ENCODE measurements around the gene DYRK1A. TPM values are rescaled to one million over a fixed set of nuclear protein-coding genes. Genes with fewer than 3 reads are reported as not detected.

Gene DYRK1A
- total RNA-seq, 1 experiment from 2014 or later = 40.9 TPM

DNA sequence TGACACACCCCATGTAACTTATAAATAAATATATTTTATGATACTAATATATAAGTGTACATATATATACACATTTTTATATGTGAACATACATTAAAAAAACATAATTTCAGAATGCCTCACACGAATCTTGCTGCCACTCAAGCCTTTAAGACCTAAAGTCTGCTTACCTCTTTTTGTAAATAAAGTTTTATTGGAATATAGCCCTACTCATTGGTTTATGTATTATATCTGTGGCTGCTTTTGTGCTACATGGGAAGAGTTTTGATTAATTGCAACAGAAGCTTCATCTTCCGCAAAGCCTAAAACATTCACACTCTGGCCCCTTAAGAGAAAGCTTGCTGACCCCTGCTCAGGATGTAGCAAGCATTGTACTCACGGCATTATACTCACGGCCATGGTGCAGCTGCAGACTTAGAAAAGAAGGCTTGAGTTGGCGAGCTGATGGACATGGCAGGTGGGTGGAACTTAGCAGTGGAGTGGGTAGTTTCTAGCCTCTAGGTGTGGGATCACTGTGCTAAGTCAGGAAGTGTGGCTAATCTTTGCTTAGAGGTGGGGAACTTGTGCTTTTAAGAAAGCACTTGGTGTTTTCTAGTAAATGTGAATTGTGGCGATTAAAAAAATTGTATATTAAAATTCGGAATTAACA lies 80.8 kb downstream of the DYRK1A start:
- DNase-seq (ENCODE audit: low read depth) = peak; percentile 49

DNA sequence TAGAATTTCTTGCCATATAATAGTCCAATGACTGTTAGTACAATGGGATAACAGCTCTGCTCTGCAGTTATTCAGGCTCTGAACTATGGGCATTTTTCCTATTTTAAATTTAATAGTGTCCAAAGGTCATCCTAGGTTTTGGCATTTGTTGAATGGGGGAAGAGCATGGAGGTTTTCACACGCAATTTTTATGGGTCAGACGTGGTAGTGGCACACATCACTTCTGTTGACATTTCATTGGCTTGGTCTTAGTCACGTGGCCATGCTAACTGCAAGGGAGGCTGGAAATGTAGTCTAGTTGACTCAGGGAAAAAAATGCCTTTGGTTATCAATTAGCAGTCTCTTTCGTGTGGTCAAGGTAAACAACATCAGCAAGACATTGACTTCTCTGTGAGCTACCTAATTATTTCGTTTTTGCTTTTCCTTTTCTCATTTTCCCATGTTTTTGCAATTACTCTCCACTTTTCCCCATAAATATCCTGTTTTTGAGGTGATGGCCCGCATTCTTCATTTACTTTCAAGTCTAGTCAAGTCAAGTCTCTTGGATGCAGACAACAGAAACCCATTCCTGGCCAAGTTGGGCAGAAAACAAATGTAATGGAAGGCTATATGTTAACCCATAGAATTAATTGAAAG lies 82.8 kb downstream of the DYRK1A start:
- DNase-seq (ENCODE audit: low read depth) = no peak

DNA sequence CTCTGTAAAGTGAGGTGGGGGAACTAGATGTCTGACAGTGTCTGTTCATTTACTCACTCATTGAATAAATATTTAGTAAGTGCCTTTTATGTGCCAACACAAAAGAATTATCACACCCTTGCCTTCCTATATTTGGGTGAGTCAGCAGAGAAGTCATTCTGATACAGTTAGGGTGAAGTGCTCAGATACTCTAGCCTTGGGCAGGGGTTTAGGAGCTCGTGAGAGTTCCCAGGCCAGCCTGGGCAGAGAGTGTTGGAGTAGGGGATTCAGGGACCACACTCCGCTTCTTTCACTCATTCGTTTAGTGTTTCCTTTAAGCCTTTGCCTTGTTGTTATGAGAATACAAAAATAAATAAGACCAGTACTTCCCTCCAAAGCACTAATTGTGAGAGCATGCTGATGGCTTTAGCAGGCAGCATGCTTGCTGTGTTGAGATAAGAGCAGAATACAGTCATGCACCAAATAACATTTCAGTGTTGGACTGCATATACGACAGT lies 83.9 kb downstream of the DYRK1A start:
- peak; percentile 57 for DNase-seq (ENCODE audit: low read depth)

DNA sequence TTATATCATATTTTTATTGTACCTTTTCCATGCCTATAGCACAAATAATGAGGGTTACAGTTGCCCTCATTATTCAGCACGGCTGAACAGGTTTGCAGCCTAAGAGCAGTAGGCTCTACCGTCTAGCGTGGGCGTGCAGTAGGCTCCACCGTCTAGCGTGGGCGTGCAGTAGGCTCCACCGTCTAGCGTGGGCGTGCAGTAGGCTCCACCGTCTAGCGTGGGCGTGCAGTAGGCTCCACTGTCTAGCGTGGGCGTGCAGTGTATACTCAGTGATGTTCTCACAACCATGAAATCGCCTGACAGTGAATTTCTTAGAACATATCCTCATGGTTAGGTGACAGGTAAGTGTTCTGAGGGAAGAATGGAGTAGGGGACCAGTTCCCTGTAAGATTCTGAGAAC lies 84.9 kb downstream of the DYRK1A start:
- DNase-seq (ENCODE audit: low read depth) = no peak

DNA sequence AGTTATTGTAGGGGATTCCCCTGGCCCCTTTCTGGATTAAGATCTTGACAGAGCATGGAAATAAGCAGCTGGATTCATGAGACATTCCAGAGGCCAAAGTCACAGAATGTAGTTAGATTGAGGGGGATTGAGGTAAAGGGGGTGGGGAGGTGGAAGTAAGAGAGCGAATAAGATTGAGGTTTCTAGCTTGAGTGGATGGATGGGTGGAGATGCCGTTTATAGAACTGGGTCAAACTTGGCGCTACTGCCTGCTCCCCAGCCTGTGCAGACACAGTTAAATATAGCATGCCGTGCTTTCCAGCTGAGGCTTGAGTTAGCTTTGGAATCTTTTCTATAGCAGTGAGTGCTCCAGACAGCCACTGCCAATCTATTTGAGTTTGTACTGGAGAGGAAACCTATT lies 85.7 kb downstream of the DYRK1A start:
- peak; percentile 93 for DNase-seq (ENCODE audit: low read depth)

DNA sequence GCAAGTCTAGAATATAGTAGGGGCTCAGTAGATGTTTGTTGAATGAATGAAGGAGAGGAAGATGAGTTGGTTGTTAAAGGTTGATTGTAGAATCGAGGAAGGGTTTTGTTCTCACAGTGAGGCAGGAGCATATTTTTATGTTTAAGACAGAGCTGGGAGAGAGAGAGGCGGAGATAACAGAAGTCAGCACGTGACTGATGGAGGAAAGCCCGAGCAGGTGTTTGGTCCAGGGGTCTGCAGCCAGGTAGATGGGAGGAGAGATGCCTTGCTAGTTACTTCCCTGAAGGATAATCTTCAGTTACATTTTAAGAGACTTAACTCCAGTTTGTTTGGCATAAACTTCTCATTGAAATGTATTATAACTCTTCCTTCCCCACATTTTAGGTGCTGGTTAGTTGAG lies 86.8 kb downstream of the DYRK1A start:
- no peak for DNase-seq (ENCODE audit: low read depth)

DNA sequence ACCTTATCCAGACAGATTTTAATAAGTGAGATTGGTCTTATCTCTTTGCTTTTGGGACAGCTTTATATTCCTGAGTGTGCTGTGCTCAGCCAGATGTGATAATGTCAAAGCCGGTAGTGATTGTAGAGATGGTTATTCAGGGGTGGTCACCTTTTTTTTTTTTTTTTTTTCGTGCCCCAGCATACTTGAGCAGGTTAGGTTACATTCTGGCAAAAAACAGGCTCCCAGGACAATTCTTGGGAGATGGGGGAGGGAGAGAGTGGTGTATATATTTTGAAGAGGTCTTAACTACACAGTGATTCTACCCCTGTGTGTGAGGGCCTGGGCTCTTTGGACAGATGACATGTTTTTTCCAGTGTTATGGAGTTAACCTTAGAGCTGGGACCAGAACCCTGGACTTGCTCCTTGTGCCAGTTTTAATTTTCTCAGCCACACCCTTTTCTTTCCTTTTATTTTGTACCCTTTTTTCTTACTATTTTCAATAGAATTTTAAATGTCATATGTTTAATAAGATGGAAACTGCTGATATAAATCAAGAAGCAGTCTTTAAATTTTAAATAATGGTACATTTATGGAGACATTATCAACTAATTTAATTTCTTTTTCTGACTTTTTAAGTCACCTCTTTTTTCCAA lies 88.4 kb downstream of the DYRK1A start:
- peak; percentile 13 for DNase-seq (ENCODE audit: low read depth)

DNA sequence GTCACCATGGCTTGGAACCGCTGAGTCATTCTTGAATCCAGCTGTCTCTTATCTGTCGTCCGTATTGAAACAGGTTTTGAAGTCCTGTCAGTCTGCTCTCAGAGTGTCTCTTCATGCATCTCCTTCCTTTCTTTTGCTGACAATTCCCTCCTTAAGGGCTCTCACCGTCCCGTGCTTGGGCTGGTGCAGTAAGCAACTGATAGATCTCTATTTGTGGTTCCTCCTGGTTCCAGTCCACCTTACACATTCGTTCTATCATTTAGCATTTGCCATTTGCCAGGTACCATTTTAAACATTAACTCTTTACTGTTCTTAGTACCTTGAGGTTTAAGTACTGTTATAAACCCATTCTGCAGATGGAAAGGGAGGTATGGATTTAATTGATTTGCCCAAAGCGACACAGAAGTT lies 88.9 kb downstream of the DYRK1A start:
- DNase-seq (ENCODE audit: low read depth) = peak; percentile 67

DNA sequence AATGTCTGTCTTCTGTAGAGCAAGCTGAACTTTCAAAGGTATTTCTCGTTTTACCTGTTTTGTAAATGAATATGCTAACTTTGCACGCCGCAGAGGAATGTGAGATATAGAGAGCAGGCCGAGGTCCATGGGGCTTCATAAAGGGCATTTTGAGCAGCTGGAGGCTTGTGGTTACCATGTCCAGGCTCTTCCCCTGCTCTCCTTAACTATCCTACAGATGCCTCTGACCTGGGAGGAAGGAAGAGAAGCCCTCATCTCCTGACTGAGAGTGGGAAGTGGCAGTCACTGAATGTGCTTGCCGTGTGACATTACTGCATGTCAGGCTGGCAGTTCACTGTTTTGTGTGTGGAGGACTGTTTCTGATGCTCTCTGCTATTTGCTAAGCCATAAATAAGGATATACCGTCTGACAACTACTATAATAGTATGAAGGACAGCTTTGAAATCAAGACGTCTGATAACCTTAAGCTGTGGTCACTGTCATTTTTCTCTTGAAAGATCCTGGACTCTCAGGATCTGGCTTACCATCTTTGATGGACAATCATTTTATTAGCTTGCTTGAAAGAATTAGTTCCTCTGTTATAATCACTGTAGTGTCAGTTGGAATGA lies 92.2 kb downstream of the DYRK1A start:
- DNase-seq (ENCODE audit: low read depth) = peak; percentile 41

DNA sequence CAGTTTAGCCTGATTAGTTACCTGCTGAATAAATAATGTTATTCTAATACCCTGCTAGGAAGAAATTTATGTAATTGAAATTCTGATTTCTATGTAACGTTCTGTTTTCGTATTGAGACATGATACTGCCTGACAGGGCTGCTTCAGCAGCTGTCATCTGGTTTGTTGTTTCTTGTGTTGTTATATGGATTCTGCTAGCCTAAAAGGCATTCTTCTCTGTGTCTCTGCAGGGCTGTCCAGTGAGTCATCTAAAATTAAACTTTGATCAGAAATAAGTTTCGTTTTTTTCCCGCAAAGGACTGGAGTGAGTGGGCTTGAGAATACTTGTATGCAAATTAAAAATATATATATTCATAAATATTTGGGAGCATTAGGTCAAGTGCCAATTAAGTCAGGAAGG lies 93.0 kb downstream of the DYRK1A start:
- peak; percentile 84 for DNase-seq (ENCODE audit: low read depth)

DNA sequence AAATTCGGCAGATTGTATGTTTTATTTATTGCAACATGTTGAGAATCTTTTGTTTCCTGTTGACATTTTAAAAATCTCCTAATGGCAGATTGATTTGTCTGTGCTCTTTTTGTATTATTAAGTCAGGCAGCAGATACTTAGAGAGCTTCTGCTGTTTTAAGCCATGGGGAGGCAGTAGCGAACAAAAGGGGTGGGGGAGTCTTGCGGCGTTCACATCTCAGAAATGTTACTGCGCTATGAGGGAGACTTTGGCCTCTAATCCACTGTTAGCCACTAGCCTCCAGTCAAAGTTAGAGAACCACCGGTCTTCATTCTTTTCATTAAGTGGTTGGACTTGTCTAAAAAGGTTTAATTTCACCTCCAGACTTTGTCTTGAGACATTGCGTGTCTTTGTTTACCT lies 93.6 kb downstream of the DYRK1A start:
- peak; percentile 29 for DNase-seq (ENCODE audit: low read depth)

DNA sequence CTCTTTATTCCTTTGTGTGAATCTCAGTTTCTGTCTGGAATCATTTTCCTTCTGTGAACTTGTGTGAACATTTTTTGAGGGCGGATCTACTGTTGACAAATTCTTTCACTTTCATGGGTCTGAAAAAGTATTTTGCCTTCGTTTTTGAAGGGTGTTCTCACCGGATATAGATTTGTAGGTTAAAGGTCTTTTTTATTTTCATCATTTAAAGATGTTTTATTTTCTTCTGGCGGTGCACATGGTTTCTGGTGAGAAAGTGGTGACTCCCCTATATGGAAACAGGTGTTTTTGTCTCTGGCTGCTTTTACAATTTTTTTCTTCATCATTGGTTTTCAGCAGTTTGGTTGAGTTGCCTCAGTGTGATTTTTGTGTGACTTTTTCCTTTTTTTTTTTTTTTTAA lies 94.9 kb downstream of the DYRK1A start:
- peak; percentile 19 for DNase-seq (ENCODE audit: low read depth)

DNA sequence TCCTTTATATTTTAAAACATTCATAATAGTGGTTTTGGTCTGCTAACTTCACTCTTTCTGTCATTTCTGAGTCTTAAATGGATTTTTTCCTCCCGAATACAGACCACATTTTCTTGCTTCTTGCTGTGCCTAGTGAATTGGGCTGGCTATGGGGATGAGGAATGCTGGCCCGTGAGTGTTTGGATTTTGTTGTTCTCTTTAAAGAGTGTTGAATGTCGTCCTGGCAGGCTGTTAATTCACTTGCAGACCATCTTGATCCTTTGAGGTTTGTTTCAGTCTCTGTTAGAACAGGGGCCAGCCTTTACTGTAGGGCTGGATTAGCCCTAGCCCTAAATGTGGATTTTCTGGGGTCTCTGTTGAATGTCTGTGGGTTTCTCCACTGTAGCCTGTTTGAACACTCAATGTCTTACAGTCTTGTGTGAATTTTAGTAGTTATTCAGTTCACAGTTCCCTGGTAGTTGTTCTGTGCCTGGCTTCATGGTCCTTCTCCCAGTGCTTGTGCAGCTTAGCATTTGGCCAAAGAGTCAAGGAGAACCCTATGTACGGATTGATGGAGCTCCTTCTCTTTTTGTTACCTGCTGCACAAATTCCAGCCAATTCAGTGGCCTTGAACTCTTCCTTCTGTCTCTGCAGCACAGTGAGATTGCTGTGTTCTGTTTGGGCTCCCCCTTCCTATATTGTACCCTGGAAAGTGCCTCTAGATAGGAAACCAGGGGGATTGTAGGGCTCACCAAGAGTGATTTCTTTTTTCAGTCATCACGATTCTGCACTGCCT lies 95.7 kb downstream of the DYRK1A start:
- DNase-seq (ENCODE audit: low read depth) = no peak

DNA sequence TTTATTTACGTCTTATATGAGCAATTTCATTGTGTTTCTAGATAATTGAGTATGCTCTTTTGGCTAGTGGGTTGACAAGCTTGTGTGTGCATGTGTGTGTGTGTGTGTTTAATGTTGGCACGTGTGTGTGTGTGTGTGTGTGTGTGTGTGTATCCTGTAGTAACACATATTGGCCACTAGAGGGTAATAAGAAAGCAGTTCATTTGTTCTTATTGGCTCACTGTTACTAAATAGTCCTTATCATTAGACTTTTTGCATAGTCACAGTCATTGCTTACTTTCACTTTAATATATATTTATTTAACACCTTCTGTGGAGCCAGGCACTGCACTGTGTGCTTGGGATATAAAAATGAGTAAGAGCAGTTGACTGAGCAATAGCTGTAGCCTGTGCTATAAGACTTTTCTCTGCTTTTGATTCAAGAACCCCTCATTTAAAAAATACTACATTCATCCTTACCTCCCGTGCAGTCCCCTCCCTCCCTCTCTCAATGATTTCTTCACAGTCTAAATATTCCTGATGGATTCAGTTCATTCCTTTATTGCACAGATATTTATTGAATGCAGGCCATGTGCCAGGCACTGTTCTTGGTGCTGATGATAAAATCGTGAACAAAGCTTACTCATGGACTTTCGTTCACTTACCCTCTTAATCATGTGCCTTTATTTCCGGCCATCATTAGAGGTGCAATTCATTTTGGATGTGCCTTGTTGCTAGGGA lies 96.7 kb downstream of the DYRK1A start:
- peak; percentile 54 for DNase-seq (ENCODE audit: low read depth)

DNA sequence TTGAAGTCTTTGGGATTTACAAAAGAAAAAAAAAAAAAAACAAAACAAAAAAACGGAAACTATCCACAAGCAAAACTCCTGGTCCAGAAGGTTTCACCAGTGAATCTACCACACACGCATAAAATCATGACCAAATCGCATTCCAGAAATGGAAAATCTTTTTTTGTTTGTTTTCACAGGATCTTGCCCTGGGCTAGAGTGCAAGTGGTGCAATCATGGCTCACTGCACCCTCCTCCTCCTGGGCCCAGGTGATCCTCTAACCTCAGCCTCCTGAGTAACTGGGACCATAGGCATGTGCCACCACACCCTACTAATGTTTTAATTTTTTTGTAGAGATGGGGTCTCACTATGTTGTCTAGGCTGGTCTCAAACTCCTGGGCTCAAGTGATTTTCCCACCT lies 100.5 kb downstream of the DYRK1A start:
- DNase-seq (ENCODE audit: low read depth) = no peak

DNA sequence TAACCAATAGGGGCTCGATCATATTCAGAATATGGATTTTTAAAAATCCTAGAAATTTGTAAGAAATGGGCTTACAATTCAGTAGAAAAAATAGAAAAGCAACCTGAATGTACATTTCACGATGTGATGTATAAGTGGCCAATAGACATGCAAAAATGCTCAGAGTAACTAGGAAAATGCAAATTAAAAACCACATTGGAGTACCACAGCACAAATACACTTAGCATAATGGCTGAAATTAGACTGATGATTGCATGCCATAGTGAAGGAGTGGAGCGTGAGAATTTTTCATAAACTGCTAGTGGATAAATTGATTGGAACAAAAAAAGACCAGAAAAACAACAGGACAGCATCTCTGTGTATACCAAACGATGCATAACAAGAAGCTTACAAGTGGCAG lies 102.3 kb downstream of the DYRK1A start:
- DNase-seq (ENCODE audit: low read depth) = no peak

DNA sequence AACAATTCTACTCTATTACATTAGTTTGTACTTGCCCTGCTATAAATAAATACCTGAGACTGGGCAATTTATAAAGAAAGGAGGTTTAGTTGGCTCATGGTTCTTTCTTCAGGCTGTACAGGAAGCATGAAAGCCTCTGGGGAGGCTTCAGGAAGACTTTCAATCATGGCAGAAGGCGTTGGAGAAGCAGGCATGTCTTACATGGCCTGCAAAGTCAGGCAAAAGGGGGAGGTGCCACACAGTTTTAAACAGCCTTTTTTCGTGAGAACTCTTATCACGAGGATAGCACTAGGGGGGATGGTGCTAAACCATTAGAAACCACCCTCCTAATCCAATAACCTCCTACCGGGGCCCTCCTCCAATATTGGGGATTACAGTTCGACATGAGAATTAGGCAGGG lies 102.9 kb downstream of the DYRK1A start:
- no peak for DNase-seq (ENCODE audit: low read depth)

DNA sequence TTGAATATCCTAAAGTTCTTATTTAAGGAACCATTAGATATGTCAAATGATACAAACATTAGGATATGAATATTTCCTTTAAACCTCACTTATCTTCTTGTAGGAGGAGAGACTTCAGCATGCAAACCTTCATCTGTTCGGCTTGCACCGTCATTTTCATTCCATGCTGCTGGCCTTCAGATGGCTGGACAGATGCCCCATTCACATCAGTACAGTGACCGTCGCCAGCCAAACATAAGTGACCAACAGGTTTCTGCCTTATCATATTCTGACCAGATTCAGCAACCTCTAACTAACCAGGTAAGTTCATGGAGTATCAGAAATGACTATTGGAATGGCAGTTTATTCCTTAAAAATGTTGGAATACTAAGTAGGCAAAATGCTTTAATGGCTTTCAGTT lies 106.0 kb downstream of the DYRK1A start:
- DNase-seq (ENCODE audit: low read depth) = no peak

DNA sequence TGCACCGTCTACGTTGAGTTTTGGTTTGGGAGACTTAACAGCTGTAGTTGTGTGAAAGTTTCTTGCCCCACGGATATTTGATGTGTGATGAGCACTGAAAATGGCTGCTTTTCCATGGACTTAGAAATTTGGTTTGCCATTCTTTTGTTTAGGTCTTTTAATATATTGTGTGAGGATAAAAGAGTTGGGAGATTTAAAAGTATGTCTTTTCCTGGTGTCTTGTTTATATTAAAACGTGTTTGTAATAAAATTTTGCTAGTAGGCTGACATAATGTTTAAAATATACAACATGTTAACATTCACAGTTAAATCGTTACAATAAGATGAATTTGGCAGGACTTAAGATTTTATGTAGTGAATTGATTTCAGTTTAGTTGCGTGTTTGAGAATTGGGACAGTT lies 106.9 kb downstream of the DYRK1A start:
- DNase-seq (ENCODE audit: low read depth) = no peak

DNA sequence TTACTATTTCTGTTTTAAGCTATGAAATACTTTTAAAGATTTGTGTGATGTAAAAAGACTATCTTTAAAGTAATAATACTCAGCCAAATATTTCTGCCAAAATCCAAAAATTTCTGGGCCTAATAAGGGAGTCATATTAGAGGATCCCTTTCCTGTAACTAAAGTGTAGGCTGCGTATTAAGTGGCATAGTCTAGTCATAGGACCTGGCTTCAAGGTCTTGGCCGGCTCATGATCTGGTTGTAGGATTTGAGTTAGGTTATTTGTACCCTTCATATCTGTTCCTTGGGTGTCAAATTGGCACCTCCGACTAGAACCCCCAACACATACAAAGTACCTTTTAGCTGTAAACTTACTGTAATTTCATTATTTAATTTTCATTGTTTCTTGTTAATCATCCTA lies 107.8 kb downstream of the DYRK1A start:
- DNase-seq (ENCODE audit: low read depth) = no peak

All from LHCN-M2 (cell line).